Heart right ventricle (tissue), 16 donors: Measurements from ENCODE around the gene UNC79. TPM values are rescaled to one million over a fixed set of nuclear protein-coding genes. Genes with fewer than 3 reads are reported as not detected.
A peak's percentile ranks its signal among the peaks of the same experiment; 100 is the strongest.

Experiments
- ATAC-seq, 8 donors: fragments of 200-7000 bp; cut with Tn5 transposase; one replicate each; pipeline ENCODE4 v1.9.1; 2020; ENCODE audit warnings: mild to moderate bottlenecking in 8 of 8, moderate library complexity in 8 of 8, moderate number of reproducible peaks in 1 of 8
- DNase-seq, 2 donors: peaks; one replicate each; pipeline ENCODE4 v3.0.0-alpha.2; 2020
- H3K27ac ChIP-seq, 10 donors: fragments of 200-600 bp; sonication (generic) in 2 of 10; one replicate each; pipeline versions ENCODE4 v1.5.0 to v1.8.0; 2020 to 2022; ENCODE audit warnings: mild to moderate bottlenecking in 3 of 10
- H3K27me3 ChIP-seq, 7 donors: fragments of 200-600 bp; one replicate each; pipeline ENCODE4 v1.8.0; 2021 to 2022; ENCODE audit warnings: mild to moderate bottlenecking in 2 of 7
- H3K36me3 ChIP-seq, 9 donors: fragments of 200-600 bp; sonication (generic) in 1 of 9; one replicate each; pipeline versions ENCODE4 v1.5.0 to v1.8.0; 2020 to 2022; ENCODE audit warnings: mild to moderate bottlenecking in 2 of 9
- H3K4me1 ChIP-seq, 9 donors: fragments of 200-600 bp; sonication (generic) in 1 of 9; one replicate each; pipeline versions ENCODE4 v1.5.0 to v1.8.0; 2020 to 2022; ENCODE audit warnings: mild to moderate bottlenecking in 4 of 9
- H3K4me3 ChIP-seq, 10 donors: fragments of 200-600 bp; sonication (generic) in 2 of 10; one replicate each; pipeline versions ENCODE4 v1.5.0 to v1.8.0; 2020 to 2022; ENCODE audit warnings: mild to moderate bottlenecking in 7 of 10, moderate library complexity in 2 of 10
- H3K9me3 ChIP-seq, 11 donors: fragments of 200-600 bp in 10 of 11; sonication (generic) in 2 of 11; one replicate each; pipeline versions ENCODE4 v1.5.0 to v1.8.0; 2013 to 2022; ENCODE audit warnings: mild to moderate bottlenecking in 2 of 11, control low read depth in 1 of 11, moderate library complexity in 1 of 11
- CTCF ChIP-seq, 9 donors: fragments of 200-600 bp; sonication (generic) in 2 of 9; IDR thresholded peaks; one replicate each; pipeline versions ENCODE4 v1.5.0 to v1.8.0; 2021 to 2022; ENCODE audit warnings: antibody characterized with exemption in 9 of 9, mild to moderate bottlenecking in 5 of 9, moderate library complexity in 1 of 9
- WGBS, 2 donors: extraction: QIAGEN DNeasy Blood & Tissue Kit; methylation state at CpG; one replicate each; pipeline ENCODE4 v1.1.7; 2013; ENCODE audit warnings: inconsistent platforms in 1 of 2; 5-methylcytosine and 5-hydroxymethylcytosine counted together
- intact Hi-C, 10 donors: fragments of 100-400 bp; cut with DNase I; formaldehyde crosslinking; loops; one replicate each; pipeline versions ENCODE4 v1.11.1 to v1.14.2; 2022
- polyA plus RNA-seq, 2 donors: library from polyadenylated mRNA; stranded (reverse); fragments of 200-250 nt; gene quantifications; one replicate each; pipeline ENCODE4 v1.2.3, GENCODE V29; 2013
- total RNA-seq, 10 donors: library from RNA; stranded (reverse); fragmentation: NEBNext Ultra II Directional in 3 of 10; extraction: Animal tissue kit (Norgen Biotek cat#: 25700) in 3 of 10; gene quantifications; one replicate each; pipeline versions ENCODE4 v1.2.1 to v1.2.4, GENCODE V29; 2021 to 2023
- donor health status: Arrhythmogenic right ventricular cardiomyopathy.
- donor health status: ischemic (EF 13 %, LVEDD 7.1; RV severe dilation, severe dysfunction).
- donor health status: healthy with polysubstance abuse.
- donor health status: DM: no; HTN: yes; CAD: no.
- donor health status: DM: no; HTN: no; CAD: no.
- donor health status: ischemic (EF 25% LVEDD 6.9; RV normal size, moderate dysfunction).
- donor health status: ischemic (EF 25% LVEDD 5.7; RV mildly dilated, moderate dysfunction).
- donor health status: healthy.
- donor health status: DM: yes; HTN: yes; CAD: no.
- donor health status: Ischemic cardiomyopathy.
- donor health status: ischemic (EF 35%, LVEDD 5.7; RV mildly dilated, moderate dysfunction).
- donor health status: nonischemic (EF 11% LVEDD 7.7; RV severe dilation, severe dysfunction).
- donor health status: DM: yes; HTN: yes; CAD: no.
- donor health status: PGD.
- donor health status: ischemic (EF 29% LVEDD 5.4; RV normal size, mild dysfunction).
- donor health status: nonischemic (EF 23%, LVEDD 6.1; RV moderate dilation, normal function).

UNC79 gene
- total and polyA plus RNA-seq, 12 donors, result 0.01 to 0.89 (median 0.40) TPM

- no peaks in the 10 kb centered on the region for H3K36me3 ChIP-seq
- WGBS, 2 donors, result 71 to 76% methylated on average over 10 of the region's 10 CpGs
- ATAC-seq (peak in 4 of 8 donors; percentile 27 to 54 (median 41)), DNase-seq (no peak)
- intact Hi-C loops, result no loop called here
- H3K27me3 ChIP-seq, result peaks cover 0 to 7% (median 0%) of the 10 kb centered on the region in 7 donors
- no peak overlapping the region for H3K4me3 ChIP-seq
- no peaks in the 10 kb centered on the region for H3K4me1 ChIP-seq
- no peaks in the 10 kb centered on the region for H3K9me3 ChIP-seq
- no peak overlapping the region for H3K27ac ChIP-seq
- TF ChIP-seq CTCF (IDR thresholded peaks at IDR 0.05), result no peak
These were observed 135.4 kb downstream of the UNC79 start for GRCh38 chr14:93566065-93566693.

- no peaks in the 10 kb centered on the region for H3K36me3 ChIP-seq
- TF ChIP-seq CTCF (IDR thresholded peaks at IDR 0.05), result no peak
- no peaks in the 10 kb centered on the region for H3K9me3 ChIP-seq
- H3K4me3 ChIP-seq, result no peak overlapping the region
- no peak overlapping the region for H3K27ac ChIP-seq
- WGBS, 2 donors, result 81 to 82% methylated on average over 5 of the region's 5 CpGs
- DNase-seq, result no peak
- H3K27me3 ChIP-seq, result peaks cover 0 to 7% (median 0%) of the 10 kb centered on the region in 7 donors
- H3K4me1 ChIP-seq, result no peaks in the 10 kb centered on the region
- no peak for ATAC-seq
- intact Hi-C loops, result no loop called here
These were observed 140.5 kb downstream of the UNC79 start for GRCh38 chr14:93571275-93571674.

- no peaks in the 10 kb centered on the region for H3K4me1 ChIP-seq
- intact Hi-C loops, result no loop called here
- no peaks in the 10 kb centered on the region for H3K27me3 ChIP-seq
- no peaks in the 10 kb centered on the region for H3K36me3 ChIP-seq
- ATAC-seq (no peak), DNase-seq (no peak)
- no peak for TF ChIP-seq CTCF (IDR thresholded peaks at IDR 0.05)
- no peaks in the 10 kb centered on the region for H3K9me3 ChIP-seq
- H3K4me3 ChIP-seq, result no peak overlapping the region
- H3K27ac ChIP-seq, result no peak overlapping the region
- 80 to 86% methylated on average over 3 of the region's 3 CpGs for WGBS, 2 donors
These were observed 148.4 kb downstream of the UNC79 start for GRCh38 chr14:93579178-93579577.

- H3K9me3 ChIP-seq, result no peaks in the 10 kb centered on the region
- H3K4me1 ChIP-seq, result no peaks in the 10 kb centered on the region
- H3K27ac ChIP-seq, result no peak overlapping the region
- DNase-seq (peak; percentile 7 to 16), ATAC-seq (peak; percentile 29 to 89 (median 68))
- intact Hi-C loops, result no loop called here
- WGBS, 2 donors, result 44 to 53% methylated on average over 10 of the region's 10 CpGs
- H3K36me3 ChIP-seq, result no peaks in the 10 kb centered on the region
- no peaks in the 10 kb centered on the region for H3K27me3 ChIP-seq
- H3K4me3 ChIP-seq, result no peak overlapping the region
- TF ChIP-seq CTCF (IDR thresholded peaks at IDR 0.05), result no peak
These were observed 151.8 kb downstream of the UNC79 start for GRCh38 chr14:93582516-93582915.
